Measurements from ENCODE around the gene SLC39A11. TPM values are rescaled to one million over a fixed set of nuclear protein-coding genes. Genes with fewer than 3 reads are reported as not detected.
"Not testable (repeated sequence)": the region's sequence is repeated elsewhere in the genome, so short reads cannot be mapped to it uniquely, and the experiment has no call there.

Gene SLC39A11
- total RNA-seq, 2 donors from 2014 or later: 21.5 to 26.4 TPM

DNA sequence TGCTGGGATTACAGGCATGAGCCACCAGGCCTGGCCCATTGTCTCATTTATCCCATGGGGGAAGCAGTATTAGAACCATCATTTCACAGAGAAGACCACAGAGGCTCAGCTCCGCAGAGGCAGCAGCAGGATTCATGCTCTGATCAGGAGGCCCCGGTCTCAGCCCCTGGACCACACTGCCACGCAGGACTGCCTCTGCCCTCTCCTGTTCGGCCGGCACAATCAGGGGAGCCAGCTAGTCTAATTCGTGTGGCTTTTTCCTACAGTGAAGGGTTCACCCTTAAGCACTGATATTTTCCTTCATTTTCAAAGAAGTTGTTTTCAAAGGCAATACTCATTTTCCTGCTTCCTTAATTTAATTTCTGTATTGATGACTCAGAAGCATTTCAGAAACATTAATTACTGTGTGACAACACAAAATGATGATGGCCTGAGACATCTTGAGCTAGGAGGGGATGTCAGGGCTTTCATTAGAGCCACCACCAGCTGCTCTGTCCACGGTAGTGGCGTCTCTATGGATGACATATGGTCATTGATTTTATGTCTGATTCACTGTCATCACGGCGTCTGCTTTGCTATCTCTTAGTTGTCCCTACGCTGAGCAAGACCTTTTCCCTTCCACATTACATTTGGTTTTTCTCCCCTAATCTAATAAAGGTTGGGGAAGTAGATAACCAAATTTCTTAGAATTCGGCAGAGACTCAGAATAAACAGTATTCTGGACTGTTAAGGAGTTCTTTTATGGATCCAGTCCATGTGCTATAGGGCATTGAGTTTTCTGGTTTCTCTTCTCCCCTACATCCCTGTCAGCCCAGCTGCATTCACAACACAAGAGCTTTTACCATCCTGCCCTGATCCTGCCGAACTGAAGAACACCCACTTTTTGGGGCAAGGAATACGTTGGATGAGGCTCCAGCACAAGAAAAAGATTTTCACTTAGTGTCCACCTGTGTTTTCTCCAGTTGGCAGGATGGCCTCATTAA is 314.0 kb downstream of the SLC39A11 start:
- H3K27ac Mint-ChIP-seq: no peak overlapping the region
- no peaks in the 10 kb centered on the region for H3K9me3 Mint-ChIP-seq
- no peak overlapping the region for H3K4me3 Mint-ChIP-seq
- ATAC-seq (replicated peaks in 1 of 2) (no peak), DNase-seq (no peak)
- no peaks in the 10 kb centered on the region for H3K4me1 Mint-ChIP-seq (ENCODE audit: low read depth)
- no peaks in the 10 kb centered on the region for H3K27me3 Mint-ChIP-seq (ENCODE audit: low read depth)
- H3K36me3 Mint-ChIP-seq (ENCODE audit: insufficient read depth in 2 of 2): no peaks in the 10 kb centered on the region

DNA sequence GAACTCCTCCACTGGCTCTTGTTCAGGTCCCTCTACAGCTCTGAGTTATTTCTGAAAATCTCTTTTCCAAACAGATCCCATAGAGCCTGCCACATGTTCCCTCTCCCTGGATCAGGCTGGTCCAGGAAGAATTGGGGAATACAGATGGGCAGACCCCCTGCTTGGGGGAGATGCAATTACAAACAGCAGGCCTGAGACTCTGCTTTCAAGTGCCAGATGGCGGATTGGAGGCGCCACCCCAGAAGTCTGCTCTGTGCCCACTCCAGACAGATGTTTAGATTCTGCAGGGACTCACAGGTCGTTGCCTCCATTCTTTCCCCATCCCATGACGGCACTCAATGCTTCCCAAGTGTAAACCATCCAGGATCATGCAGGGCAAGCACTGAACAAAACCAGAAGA is 316.6 kb downstream of the SLC39A11 start:
- peaks cover 0 to 4% of the 10 kb centered on the region in 2 donors for H3K36me3 Mint-ChIP-seq (ENCODE audit: insufficient read depth in 2 of 2)
- H3K27ac Mint-ChIP-seq: no peak overlapping the region
- no peak for DNase-seq
- H3K27me3 Mint-ChIP-seq (ENCODE audit: low read depth): no peaks in the 10 kb centered on the region
- H3K9me3 Mint-ChIP-seq: peaks cover 0 to 1% of the 10 kb centered on the region in 2 donors
- ATAC-seq (replicated peaks in 1 of 2): no peak
- no peaks in the 10 kb centered on the region for H3K4me1 Mint-ChIP-seq (ENCODE audit: low read depth)
- no peak overlapping the region for H3K4me3 Mint-ChIP-seq

DNA sequence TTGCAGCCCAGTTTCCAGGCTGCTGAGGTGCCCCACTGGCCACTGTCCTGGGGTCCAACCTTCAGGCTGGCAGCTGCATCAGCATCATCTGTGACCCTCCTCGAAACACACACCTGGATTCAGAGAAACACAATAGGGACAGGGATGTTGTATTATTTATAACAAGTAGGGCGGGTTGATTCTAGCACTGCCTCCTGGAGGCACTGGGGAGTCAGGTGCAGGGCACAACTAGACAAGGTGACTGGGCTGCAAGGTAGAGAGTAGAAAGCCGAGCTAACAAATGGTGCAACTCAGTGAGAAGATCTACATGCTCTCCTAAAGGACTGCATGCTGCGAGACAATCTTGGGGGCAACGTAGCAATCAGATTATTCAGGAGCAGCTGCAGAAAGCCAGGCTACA is 317.3 kb downstream of the SLC39A11 start:
- Mint-ChIP-seq H3K36me3 (ENCODE audit: insufficient read depth in 2 of 2) (peaks cover 2 to 4% of the 10 kb centered on the region in 2 donors), H3K27me3 (ENCODE audit: low read depth) (no peaks in the 10 kb centered on the region), H3K4me3 (no peak overlapping the region), H3K4me1 (ENCODE audit: low read depth) (no peaks in the 10 kb centered on the region), H3K9me3 (peaks cover 1 to 2% of the 10 kb centered on the region in 2 donors), H3K27ac (no peak overlapping the region)
- DNase-seq: no peak
- ATAC-seq (replicated peaks in 1 of 2): no peak

DNA sequence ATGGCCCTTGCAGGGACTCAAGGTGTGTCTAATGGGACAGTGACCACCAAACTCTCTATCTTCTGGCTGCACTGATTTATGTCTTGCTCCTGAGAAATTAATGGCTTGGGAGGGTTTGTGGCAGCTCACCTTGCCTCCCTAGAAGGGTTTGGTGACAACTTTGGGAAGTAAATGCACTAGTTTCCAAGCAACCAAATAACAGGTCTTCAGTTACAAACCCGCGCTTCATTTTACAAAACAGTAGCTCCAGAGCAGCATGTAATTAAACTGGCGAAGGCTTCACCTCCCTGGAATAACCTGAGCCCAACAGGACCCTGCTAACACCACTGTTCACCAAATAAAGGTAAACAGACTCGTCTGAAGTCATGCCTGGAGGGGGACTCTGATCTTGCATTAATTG is 318.3 kb downstream of the SLC39A11 start:
- DNase-seq (no peak), ATAC-seq (replicated peaks in 1 of 2) (no peak)
- H3K4me1 Mint-ChIP-seq (ENCODE audit: low read depth): no peaks in the 10 kb centered on the region
- H3K9me3 Mint-ChIP-seq: peaks cover 1 to 2% of the 10 kb centered on the region in 2 donors
- peaks cover 2 to 4% of the 10 kb centered on the region in 2 donors for H3K36me3 Mint-ChIP-seq (ENCODE audit: insufficient read depth in 2 of 2)
- H3K27ac Mint-ChIP-seq: no peak overlapping the region
- H3K27me3 Mint-ChIP-seq (ENCODE audit: low read depth): no peaks in the 10 kb centered on the region
- H3K4me3 Mint-ChIP-seq: no peak overlapping the region

DNA sequence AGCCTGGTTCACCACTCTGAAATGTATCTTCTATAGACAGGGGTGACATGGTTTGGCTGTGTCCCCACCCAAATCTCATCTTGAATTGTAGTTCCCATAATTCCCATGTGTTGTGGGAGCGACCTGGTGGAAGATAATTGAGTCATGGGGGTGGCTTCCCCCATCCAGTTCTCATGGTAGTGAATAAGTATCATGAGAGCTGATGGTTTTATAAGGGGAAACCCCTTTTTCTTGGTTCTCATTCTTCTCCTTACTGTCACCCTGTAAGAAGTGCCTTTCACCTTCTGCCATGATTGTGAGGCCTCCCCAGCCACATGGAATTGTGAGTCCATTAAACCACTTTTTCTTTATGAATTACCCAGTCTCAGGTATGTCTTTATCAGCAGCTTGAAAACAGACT is 319.3 kb downstream of the SLC39A11 start:
- H3K4me1 Mint-ChIP-seq (ENCODE audit: low read depth); H3K27me3 Mint-ChIP-seq (ENCODE audit: low read depth); DNase-seq; H3K27ac Mint-ChIP-seq; H3K36me3 Mint-ChIP-seq (ENCODE audit: insufficient read depth in 2 of 2); H3K4me3 Mint-ChIP-seq; H3K9me3 Mint-ChIP-seq; ATAC-seq (replicated peaks in 1 of 2): not testable (repeated sequence)

DNA sequence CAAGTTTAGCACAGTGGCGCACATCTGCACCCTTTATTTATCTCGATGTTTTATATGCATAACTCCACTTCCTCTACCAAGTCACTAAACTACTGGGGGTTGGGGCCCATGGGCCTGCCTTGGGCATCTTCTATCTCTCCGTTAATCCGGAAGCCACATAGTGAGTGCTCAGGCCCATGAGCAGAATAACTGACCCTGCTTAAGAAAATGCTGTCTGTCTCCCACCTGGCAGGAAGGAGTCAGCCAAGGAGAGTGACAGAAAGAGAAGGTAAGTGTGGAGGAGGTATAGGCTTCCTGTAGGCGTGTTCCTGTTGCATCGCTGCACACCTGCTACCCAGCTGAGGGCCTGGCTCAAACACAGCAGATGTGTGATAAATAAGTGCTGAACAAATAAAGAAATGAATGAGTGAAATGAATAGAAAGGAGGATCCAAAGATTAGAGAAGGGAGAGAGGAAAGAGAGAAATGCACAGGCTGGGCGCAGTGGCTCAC is 320.1 kb downstream of the SLC39A11 start:
- no peak overlapping the region for H3K4me3 Mint-ChIP-seq
- H3K36me3 Mint-ChIP-seq (ENCODE audit: insufficient read depth in 2 of 2): peaks cover 2 to 4% of the 10 kb centered on the region in 2 donors
- H3K27me3 Mint-ChIP-seq (ENCODE audit: low read depth): no peaks in the 10 kb centered on the region
- H3K4me1 Mint-ChIP-seq (ENCODE audit: low read depth): no peaks in the 10 kb centered on the region
- peaks cover 1 to 2% of the 10 kb centered on the region in 2 donors for H3K9me3 Mint-ChIP-seq
- no peak for DNase-seq
- no peak overlapping the region for H3K27ac Mint-ChIP-seq
- ATAC-seq (replicated peaks in 1 of 2): no peak

DNA sequence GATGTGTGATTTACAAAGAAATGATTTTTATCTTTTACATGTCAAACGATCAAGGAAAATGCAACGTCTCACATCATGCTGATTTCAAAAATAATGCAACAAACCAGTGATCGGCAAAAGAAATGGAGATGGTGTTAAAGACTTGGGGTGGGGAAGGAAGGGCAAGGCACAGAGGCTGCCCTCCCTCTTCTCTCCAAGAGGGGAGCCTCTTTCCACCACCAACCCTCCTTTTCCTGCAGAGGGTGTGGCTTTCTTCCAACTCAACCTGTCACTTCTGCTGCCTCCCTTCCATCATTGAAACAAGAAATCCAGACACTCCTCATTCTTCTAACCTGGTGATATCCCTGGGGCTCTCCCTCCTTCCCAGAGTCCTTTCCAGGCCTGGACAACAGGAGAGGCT is 320.8 kb downstream of the SLC39A11 start:
- peaks cover 2 to 4% of the 10 kb centered on the region in 2 donors for H3K36me3 Mint-ChIP-seq (ENCODE audit: insufficient read depth in 2 of 2)
- H3K4me3 Mint-ChIP-seq: no peak overlapping the region
- H3K4me1 Mint-ChIP-seq (ENCODE audit: low read depth): no peaks in the 10 kb centered on the region

DNA sequence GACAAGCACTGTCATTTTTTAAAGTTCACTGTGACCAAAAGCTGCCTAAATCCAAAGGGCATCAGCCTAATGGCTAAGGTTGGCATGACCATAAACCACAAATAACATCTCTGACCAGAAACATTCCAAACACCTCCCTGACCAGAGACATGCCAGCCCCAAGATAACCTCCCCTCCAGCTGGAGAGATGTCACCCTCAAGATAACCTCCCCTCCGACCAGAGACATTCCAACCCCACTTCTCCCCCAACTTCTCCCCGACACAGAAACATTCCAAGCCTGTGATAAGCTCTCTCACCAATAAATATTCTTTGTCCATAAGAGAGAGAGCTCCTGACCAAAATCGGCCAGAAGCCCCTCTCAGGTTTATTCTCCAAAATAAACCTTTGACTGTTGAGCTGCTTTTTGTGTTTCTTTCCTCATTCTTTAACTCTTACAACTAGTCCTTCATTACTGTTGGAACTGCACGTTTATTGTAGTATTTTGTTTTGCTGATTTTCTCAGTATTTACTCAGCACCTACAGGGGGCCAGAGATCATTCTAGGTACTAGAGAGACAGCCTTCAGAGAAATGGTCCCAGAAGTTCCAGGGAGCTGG is 325.6 kb downstream of the SLC39A11 start:
- DNase-seq (no peak), ATAC-seq (replicated peaks in 1 of 2) (no peak)
- peaks cover 0 to 2% of the 10 kb centered on the region in 2 donors for H3K9me3 Mint-ChIP-seq
- H3K36me3 Mint-ChIP-seq (ENCODE audit: insufficient read depth in 2 of 2): peaks cover 1 to 2% of the 10 kb centered on the region in 2 donors
- no peak overlapping the region for H3K4me3 Mint-ChIP-seq
- H3K27ac Mint-ChIP-seq: no peak overlapping the region
- no peaks in the 10 kb centered on the region for H3K27me3 Mint-ChIP-seq (ENCODE audit: low read depth)
- H3K4me1 Mint-ChIP-seq (ENCODE audit: low read depth): no peaks in the 10 kb centered on the region

More for the DNA sequence above, 320.8 kb downstream of the SLC39A11 start:
- no peaks in the 10 kb centered on the region for H3K27me3 Mint-ChIP-seq (ENCODE audit: low read depth)
- ATAC-seq (replicated peaks in 1 of 2): no peak
- peaks cover 1 to 2% of the 10 kb centered on the region in 2 donors for H3K9me3 Mint-ChIP-seq
- H3K27ac Mint-ChIP-seq: no peak overlapping the region
- no peak for DNase-seq

DNA sequence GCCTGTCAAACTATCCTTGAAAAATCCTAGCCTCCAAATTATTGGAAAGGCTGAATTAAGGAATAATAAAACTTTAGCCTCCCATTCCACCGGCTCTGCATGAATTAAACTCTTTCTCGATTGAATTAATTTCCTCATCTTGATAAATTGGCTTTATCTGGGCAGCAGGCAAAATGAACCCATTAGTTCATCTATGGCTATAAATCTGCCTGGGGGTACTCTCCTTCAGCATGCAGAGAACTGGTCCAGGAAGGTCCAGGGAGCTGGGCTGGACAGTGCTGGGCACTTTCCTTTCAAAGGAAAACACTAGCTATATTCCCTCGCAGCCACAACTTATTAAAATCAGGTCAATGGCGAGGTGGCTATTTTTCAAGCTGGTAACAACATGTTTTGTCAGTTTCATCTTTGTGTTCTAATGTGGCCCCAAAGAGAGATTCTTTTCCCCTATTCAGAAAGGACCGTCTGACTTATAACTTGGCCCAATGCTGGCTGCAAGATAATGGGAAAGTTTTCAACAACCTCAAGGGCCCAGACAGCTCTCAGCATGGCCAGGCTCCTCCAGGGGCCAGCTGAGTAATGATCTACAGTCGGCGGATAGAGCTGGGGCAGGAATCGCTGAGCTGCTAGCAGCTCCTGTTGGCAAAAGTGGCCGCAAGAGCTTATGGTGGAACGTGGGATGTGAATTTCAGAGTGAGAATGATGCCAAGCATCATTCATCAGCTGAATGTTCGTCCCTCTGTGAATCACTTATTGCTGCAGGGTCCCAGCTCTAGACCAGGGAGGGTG is 326.9 kb downstream of the SLC39A11 start:
- no peak overlapping the region for H3K4me3 Mint-ChIP-seq
- peaks cover 0 to 2% of the 10 kb centered on the region in 2 donors for H3K9me3 Mint-ChIP-seq
- no peak for DNase-seq
- H3K27ac Mint-ChIP-seq: no peak overlapping the region
- ATAC-seq (replicated peaks in 1 of 2): no peak
- H3K27me3 Mint-ChIP-seq (ENCODE audit: low read depth): no peaks in the 10 kb centered on the region
- H3K36me3 Mint-ChIP-seq (ENCODE audit: insufficient read depth in 2 of 2): peaks cover 0 to 2% of the 10 kb centered on the region in 2 donors
- no peaks in the 10 kb centered on the region for H3K4me1 Mint-ChIP-seq (ENCODE audit: low read depth)

DNA sequence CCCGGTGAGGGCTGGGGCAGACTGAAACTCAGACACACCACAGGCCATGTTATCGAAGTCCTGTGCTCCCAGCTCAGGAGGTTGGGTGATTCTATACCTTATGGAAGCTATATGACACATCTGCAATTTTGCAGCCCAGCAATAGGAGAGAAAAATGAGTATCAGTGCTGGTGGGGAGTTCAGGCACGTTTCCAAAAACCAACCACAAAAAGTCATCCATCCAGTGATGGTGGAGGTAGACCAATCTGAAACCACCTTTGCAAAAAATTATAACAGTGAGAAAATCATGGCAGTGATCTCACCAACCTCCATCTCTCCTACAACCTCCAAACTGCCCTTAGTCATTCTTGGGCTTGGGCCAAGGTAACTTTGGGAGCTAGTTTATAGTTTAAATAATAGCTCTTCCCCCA is 327.9 kb downstream of the SLC39A11 start:
- Mint-ChIP-seq H3K27me3 (ENCODE audit: low read depth) (no peaks in the 10 kb centered on the region), H3K36me3 (ENCODE audit: insufficient read depth in 2 of 2) (no peaks in the 10 kb centered on the region), H3K27ac (no peak overlapping the region), H3K4me3 (no peak overlapping the region), H3K9me3 (no peaks in the 10 kb centered on the region), H3K4me1 (ENCODE audit: low read depth) (no peaks in the 10 kb centered on the region)
- ATAC-seq (replicated peaks in 1 of 2) (no peak), DNase-seq (no peak)

DNA sequence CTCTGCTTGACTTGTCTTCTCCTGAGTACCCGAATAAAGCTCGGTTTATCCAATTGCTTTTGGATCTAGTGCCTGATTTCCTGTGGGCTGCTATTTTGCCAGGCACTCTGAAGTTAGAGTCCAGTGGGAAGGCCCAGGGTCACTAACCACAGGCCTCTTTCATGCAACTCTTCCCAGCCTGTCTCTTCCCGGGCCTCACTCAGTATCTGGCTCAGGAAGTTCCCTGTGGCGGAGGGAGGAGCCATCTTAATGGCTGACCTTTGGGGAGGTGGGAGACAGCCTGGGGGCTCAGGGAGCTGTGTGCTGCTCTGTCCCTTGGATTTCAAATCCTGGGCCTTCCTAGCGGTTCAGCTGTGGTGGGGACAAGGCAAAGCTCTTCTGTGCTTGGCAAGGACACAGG is 328.5 kb downstream of the SLC39A11 start:
- H3K36me3 Mint-ChIP-seq (ENCODE audit: insufficient read depth in 2 of 2): no peaks in the 10 kb centered on the region
- no peak overlapping the region for H3K27ac Mint-ChIP-seq
- DNase-seq: no peak
- ATAC-seq (replicated peaks in 1 of 2): no peak
- H3K4me1 Mint-ChIP-seq (ENCODE audit: low read depth): no peaks in the 10 kb centered on the region
- H3K4me3 Mint-ChIP-seq: no peak overlapping the region
- H3K9me3 Mint-ChIP-seq: no peaks in the 10 kb centered on the region
- H3K27me3 Mint-ChIP-seq (ENCODE audit: low read depth): no peaks in the 10 kb centered on the region

DNA sequence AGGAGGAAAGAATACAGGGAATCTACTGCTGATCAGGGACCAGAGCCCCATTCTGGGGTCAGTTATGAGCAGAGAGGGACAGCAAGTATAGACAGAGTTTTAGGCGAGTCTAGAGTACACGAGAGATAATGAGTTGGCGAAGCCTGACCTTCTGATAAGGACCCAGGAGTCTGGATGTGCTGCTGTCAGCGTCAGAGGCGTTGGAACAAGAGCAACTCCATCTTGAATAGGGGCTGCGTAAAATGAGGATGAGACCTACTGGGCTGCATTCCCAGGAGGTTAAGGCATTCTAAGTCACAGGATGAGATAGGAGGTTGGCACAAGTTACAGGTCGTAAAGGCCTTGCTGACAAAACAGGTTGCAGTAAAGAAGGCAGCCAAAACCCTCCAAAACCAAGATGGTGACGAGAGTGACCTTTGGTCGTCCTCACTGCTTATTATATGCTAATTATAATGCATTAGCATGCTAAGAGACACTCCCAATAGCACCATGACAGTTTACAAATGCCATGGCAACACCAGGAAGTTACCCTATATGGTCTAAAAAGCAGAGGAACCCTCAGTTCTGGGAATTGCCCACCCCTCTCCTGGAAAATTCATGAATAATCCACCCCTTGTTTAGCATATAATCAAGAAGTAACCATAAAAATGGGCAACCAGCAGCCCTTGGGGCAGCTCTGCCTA is 330.5 kb downstream of the SLC39A11 start:
- H3K9me3 Mint-ChIP-seq; H3K4me1 Mint-ChIP-seq (ENCODE audit: low read depth); DNase-seq; H3K4me3 Mint-ChIP-seq; H3K27ac Mint-ChIP-seq; H3K36me3 Mint-ChIP-seq (ENCODE audit: insufficient read depth in 2 of 2); ATAC-seq (replicated peaks in 1 of 2); H3K27me3 Mint-ChIP-seq (ENCODE audit: low read depth): not testable (repeated sequence)

Data from activated T-cell treated with anti-CD3 and anti-CD28 coated beads, Interleukin-2, amount 50 U/mL, for 72 hours (primary cell).